Mesothelial cell of epicardium (in vitro differentiated cells): ENCODE results near the gene REPIN1. TPM values are rescaled to one million over a fixed set of nuclear protein-coding genes. Genes with fewer than 3 reads are reported as not detected.

Experiments
- DNase-seq, 2 experiments: peaks; one replicate each; pipeline ENCODE4 v3.0.0; 2021; ENCODE audit warnings: low spot score in 2 of 2; ENCODE audit not compliant: unreplicated experiment in 2 of 2
- H3K27ac Mint-ChIP-seq: 2 replicates; pipeline ENCODE4 v1.8.0; 2021; ENCODE audit warnings: mixed read lengths
- H3K27me3 Mint-ChIP-seq: 2 replicates; pipeline ENCODE4 v1.8.0; 2021; ENCODE audit warnings: low read depth, mixed read lengths
- H3K36me3 Mint-ChIP-seq: 2 replicates; pipeline ENCODE4 v1.8.0; 2021; ENCODE audit warnings: mixed read lengths
- H3K4me1 Mint-ChIP-seq: 2 replicates; pipeline ENCODE4 v1.8.0; 2021; ENCODE audit warnings: mixed read lengths
- H3K4me3 Mint-ChIP-seq: 2 replicates; pipeline ENCODE4 v1.8.0; 2021; ENCODE audit warnings: mild to moderate bottlenecking, moderate library complexity, mixed read lengths
- H3K9me3 Mint-ChIP-seq: 2 replicates; pipeline ENCODE4 v1.8.0; 2021; ENCODE audit warnings: mixed read lengths
- total RNA-seq: library from RNA; stranded (reverse); gene quantifications from 3 replicates; pipeline ENCODE4 v1.2.1, GENCODE V29; 2021
- TF ChIP-seq, protein P1 (sequence below): fragments of 200-600 bp; sonication (generic); IDR thresholded peaks from one replicate; pipeline ENCODE4 v1.5.0; 2021; ENCODE audit warnings: antibody characterized with exemption; ENCODE audit not compliant: unreplicated experiment

Gene REPIN1
- total RNA-seq, 1 donor from 2014 or later, result 148 TPM

DNA sequence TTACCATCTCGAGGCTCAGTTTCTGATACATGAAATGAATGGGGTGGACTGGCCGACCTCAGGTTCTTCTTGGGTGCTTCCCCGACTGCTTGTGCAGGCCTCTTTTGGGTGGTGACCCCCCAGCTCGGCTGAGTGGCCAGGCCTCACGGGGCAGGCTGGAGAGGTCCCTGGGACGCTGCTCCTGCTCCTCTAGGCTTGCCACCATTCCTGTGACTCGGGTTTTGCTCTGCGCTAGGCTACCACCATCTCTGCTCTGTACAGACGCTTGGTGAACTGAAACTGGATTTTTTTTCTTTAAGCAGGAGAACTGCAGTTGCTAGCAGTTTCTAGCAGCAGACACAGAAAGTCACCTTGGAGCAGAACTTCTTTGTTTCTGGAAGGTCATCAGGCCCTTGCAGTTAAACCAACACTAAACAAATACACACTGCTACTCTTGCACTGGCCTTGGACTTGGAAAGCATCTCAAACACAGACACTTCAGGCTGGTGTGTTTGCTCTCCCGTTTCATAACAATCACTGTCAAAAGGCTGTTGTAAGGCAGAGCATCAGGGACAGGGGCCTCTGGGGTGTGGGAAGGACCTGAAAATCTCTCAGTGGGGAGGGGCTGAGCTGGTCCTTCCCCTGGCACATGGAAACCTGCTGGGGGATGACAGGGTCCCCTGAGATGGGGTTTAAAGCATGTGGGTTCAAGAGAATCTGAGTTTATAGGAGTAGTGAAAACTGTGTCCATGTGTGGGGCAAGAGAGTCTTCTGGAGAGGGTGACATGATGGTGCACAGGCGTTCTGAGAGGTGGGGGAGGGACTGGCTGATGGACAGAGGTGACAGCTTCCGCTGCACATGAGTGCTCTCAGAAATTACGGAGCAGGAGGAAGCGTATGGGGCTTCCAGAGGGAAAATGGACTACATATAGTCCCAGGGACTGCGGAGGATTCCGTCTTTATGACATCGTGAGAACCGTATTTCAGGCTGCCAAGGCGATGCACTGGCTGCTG, 46.8 kb downstream of the REPIN1 start:
- H3K9me3 Mint-ChIP-seq, result no peaks in the 10 kb centered on the region
- peaks cover 3% of the 10 kb centered on the region for H3K4me1 Mint-ChIP-seq
- H3K36me3 Mint-ChIP-seq, result no peaks in the 10 kb centered on the region
- H3K27ac Mint-ChIP-seq, result no peak overlapping the region
- DNase-seq, result no peak
- H3K27me3 Mint-ChIP-seq, result peaks cover 3% of the 10 kb centered on the region
- TF ChIP-seq, protein P1, sequence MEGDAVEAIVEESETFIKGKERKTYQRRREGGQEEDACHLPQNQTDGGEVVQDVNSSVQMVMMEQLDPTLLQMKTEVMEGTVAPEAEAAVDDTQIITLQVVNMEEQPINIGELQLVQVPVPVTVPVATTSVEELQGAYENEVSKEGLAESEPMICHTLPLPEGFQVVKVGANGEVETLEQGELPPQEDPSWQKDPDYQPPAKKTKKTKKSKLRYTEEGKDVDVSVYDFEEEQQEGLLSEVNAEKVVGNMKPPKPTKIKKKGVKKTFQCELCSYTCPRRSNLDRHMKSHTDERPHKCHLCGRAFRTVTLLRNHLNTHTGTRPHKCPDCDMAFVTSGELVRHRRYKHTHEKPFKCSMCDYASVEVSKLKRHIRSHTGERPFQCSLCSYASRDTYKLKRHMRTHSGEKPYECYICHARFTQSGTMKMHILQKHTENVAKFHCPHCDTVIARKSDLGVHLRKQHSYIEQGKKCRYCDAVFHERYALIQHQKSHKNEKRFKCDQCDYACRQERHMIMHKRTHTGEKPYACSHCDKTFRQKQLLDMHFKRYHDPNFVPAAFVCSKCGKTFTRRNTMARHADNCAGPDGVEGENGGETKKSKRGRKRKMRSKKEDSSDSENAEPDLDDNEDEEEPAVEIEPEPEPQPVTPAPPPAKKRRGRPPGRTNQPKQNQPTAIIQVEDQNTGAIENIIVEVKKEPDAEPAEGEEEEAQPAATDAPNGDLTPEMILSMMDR, result no peak
- no peak overlapping the region for H3K4me3 Mint-ChIP-seq

DNA sequence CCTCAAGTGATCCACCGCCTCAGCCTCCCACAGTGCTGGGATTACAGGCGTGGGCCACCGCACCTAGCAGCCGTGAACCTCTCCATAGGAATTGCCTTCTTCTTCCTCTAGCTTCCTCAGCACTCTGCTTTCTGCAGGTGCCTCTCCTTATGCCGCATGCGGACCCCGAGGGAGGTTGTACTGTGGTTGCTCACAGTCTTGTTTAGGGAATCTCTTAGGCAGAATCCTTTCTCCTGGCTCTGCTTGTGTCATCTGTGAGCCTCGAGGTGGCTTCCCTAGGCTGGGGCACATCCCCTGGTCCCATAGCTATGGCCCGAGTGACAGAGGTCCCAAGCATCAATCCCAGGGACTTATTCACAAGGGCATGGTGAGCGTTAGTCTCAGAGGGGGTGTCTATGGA, 48.6 kb downstream of the REPIN1 start:
- Mint-ChIP-seq H3K4me1 (peaks cover 6% of the 10 kb centered on the region), H3K9me3 (no peaks in the 10 kb centered on the region), H3K27ac (no peak overlapping the region), H3K36me3 (no peaks in the 10 kb centered on the region), H3K27me3 (peaks cover 8% of the 10 kb centered on the region), H3K4me3 (no peak overlapping the region)
- TF ChIP-seq, protein P1, result no peak
- DNase-seq, result no peak

DNA sequence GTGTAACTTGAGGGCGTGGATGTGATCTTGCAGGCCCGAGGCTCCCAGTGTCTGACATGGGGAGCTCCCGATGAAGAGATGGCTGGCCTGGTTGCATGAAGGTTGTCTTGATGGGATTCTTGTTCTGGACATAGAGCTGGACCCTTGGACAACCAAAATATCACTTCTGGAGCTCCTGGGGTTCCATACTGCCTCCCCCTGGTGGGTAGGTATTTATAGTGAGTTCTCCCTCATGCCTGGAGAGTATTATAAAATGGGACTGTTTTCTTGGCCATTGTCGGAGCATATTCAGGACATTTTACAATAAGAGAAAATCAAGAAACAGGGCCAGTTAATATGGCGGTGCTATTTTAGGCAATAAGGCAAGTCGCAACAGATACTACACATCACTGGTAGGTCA, 49.2 kb downstream of the REPIN1 start:
- Mint-ChIP-seq H3K27me3 (peaks cover 8% of the 10 kb centered on the region), H3K27ac (no peak overlapping the region), H3K9me3 (no peaks in the 10 kb centered on the region), H3K36me3 (no peaks in the 10 kb centered on the region), H3K4me1 (peaks cover 6% of the 10 kb centered on the region), H3K4me3 (no peak overlapping the region)
- DNase-seq, result no peak
- TF ChIP-seq, protein P1, result no peak

DNA sequence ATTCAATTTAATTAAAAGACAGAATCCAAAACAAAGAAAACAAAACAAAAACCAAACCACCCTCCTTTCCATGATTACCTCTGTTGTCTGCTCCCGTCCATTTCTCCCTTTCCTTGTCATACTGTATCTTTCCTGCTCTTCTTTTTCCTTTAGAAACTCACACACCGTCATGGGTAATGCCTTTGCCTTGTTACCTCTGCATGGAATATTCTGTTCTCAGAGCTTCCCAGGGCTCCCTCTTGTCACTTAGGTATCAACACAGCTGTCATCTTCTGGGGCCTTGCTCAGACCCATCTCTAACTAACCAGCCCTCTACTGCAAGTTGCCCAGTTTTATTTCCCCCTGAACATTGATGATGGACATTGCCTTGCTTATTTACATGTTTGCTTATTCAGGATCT, 51.6 kb downstream of the REPIN1 start:
- no peak overlapping the region for H3K27ac Mint-ChIP-seq
- H3K9me3 Mint-ChIP-seq, result no peaks in the 10 kb centered on the region
- no peaks in the 10 kb centered on the region for H3K36me3 Mint-ChIP-seq
- H3K4me3 Mint-ChIP-seq, result no peak overlapping the region
- TF ChIP-seq, protein P1, result no peak
- H3K27me3 Mint-ChIP-seq, result peaks cover 8% of the 10 kb centered on the region
- peaks cover 6% of the 10 kb centered on the region for H3K4me1 Mint-ChIP-seq
- no peak for DNase-seq

DNA sequence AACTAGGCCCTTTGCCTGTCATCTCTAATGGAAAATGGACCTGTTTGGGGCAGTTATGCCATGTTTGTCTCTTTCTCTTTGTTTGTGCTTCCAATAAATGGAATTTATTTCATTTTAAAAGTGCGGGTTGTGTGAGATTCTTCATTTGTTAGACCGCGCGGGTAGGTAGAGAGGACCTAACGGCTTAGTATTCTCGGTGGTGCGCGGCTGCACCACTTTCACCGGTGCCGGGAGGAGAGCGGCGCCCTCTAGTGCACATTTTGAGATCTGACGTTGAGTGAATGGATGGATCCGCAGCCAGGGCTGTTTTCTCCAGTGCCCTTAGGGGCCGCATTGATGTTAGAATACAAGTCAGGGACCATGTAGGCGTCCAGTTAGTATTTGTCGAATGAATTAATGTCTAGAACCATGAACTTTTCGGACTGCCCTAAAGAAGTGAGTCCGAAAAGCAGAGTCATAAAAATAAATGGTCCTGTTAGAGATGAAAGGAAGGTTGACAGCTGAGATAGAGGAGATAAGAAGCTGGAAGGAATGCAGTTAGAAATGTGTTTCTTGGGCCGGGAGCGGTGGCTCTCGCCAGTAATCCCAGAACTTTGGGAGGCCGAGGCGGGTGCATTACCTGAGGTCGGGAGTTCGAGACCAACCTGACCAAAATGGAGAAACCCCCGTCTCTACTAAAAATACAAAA, 52.5 kb downstream of the REPIN1 start:
- Mint-ChIP-seq H3K4me3 (no peak overlapping the region), H3K4me1 (peaks cover 5% of the 10 kb centered on the region), H3K9me3 (no peaks in the 10 kb centered on the region), H3K27ac (no peak overlapping the region), H3K27me3 (peaks cover 8% of the 10 kb centered on the region), H3K36me3 (no peaks in the 10 kb centered on the region)
- TF ChIP-seq, protein P1, result peak; percentile 78
- DNase-seq, result peak; percentile 63 to 88
